GM23248 (cell line): ENCODE results near the gene ZNF236. TPM values are rescaled to one million over a fixed set of nuclear protein-coding genes. Genes with fewer than 3 reads are reported as not detected.

Experiments used
- DNase-seq: peaks from one replicate; pipeline ENCODE4 v3.0.0-alpha.2; 2015
- H2AFZ ChIP-seq: fragments of 200-600 bp; sonication (generic); 2 replicates; pipeline ENCODE4 v1.6.1; 2016; ENCODE audit warnings: antibody characterized with exemption
- H3F3A ChIP-seq: fragments of 200-600 bp; sonication (generic); 2 replicates; pipeline ENCODE4 v1.6.1; 2016; ENCODE audit warnings: mild to moderate bottlenecking, antibody characterized with exemption, mixed run types; ENCODE audit not compliant: insufficient read depth
- H3K27ac ChIP-seq: fragments of 200-600 bp; sonication (generic); 2 replicates; pipeline ENCODE4 v1.5.1; 2016; ENCODE audit warnings: mild to moderate bottlenecking
- H3K27me3 ChIP-seq: fragments of 200-600 bp; sonication (generic); replicated peaks from 2 replicates; pipeline ENCODE4 v1.6.1; 2016; ENCODE audit warnings: mild to moderate bottlenecking; ENCODE audit not compliant: insufficient read depth
- H3K36me3 ChIP-seq: fragments of 200-600 bp; sonication (generic); 2 replicates; pipeline ENCODE4 v1.6.1; 2016; ENCODE audit warnings: low read depth, mild to moderate bottlenecking
- H3K4me1 ChIP-seq: fragments of 200-600 bp; sonication (generic); 2 replicates; pipeline ENCODE4 v1.6.1; 2016; ENCODE audit warnings: mild to moderate bottlenecking; ENCODE audit not compliant: insufficient read depth
- H3K4me2 ChIP-seq: fragments of 200-600 bp; sonication (generic); one replicate; pipeline ENCODE4 v1.6.1; 2016; ENCODE audit warnings: mild to moderate bottlenecking; ENCODE audit not compliant: unreplicated experiment
- H3K4me3 ChIP-seq: fragments of 200-600 bp; sonication (generic); 2 replicates; pipeline ENCODE4 v1.5.1; 2016; ENCODE audit warnings: mild to moderate bottlenecking
- H3K79me2 ChIP-seq: fragments of 200-600 bp; sonication (generic); 2 replicates; pipeline ENCODE4 v1.6.1; 2016; ENCODE audit warnings: mild to moderate bottlenecking; ENCODE audit not compliant: insufficient read depth
- H3K9ac ChIP-seq: fragments of 200-600 bp; sonication (generic); 2 replicates; pipeline ENCODE4 v1.6.1; 2016; ENCODE audit warnings: mild to moderate bottlenecking
- H3K9me2 ChIP-seq: fragments of 200-600 bp; sonication (generic); 2 replicates; pipeline ENCODE4 v1.6.1; 2016; ENCODE audit warnings: mixed run types, mild to moderate bottlenecking, moderate library complexity; ENCODE audit not compliant: insufficient read depth
- H3K9me3 ChIP-seq: fragments of 200-600 bp; sonication (generic); one replicate; pipeline ENCODE4 v1.6.1; 2017; ENCODE audit warnings: low read depth
- H4K20me1 ChIP-seq: fragments of 200-600 bp; sonication (generic); 2 replicates; pipeline ENCODE4 v1.6.0; 2016; ENCODE audit not compliant: insufficient read depth
- EZH2 ChIP-seq: fragments of 200-600 bp; sonication (generic); IDR thresholded peaks from 2 replicates; pipeline ENCODE4 v1.6.1; 2018; ENCODE audit warnings: antibody characterized with exemption, mild to moderate bottlenecking; ENCODE audit not compliant: insufficient read depth, poor library complexity, severe bottlenecking
- EZH2phosphoT487 ChIP-seq: fragments of 200-600 bp; sonication (generic); IDR thresholded peaks from 2 replicates; pipeline ENCODE4 v1.6.1; 2018; ENCODE audit warnings: antibody characterized with exemption, moderate library complexity, mild to moderate bottlenecking, low read depth; ENCODE audit not compliant: insufficient read depth
- WGBS, 2 experiments: methylation state at CpG; one replicate each; pipeline ENCODE4 v1.1.6; 2015 to 2017; ENCODE audit warnings: low lambda C conversion rate in 2 of 2, low coverage in 1 of 2; ENCODE audit errors: missing lambda C conversion rate in 2 of 2; 5-methylcytosine and 5-hydroxymethylcytosine counted together
- in situ Hi-C: fragments of 300-500 bp; cut with MboI; formaldehyde crosslinking; loops from 2 replicates; pipeline ENCODE4 v1.15.0; 2020
- polyA plus RNA-seq: library from polyadenylated mRNA; unstranded; fragments of >200 nt; fragmentation: Nextera tagmentation; extraction: Ambion mirVana; gene quantifications from 2 replicates; pipeline ENCODE4 v1.2.1, GENCODE V29; 2016
- total RNA-seq: library from RNA; depleted of rRNA; stranded (reverse); fragments of >200 nt; shearing (Covaris generic); gene quantifications from 2 replicates; pipeline ENCODE4 v1.2.3, GENCODE V29; 2014

The ZNF236 gene
- total and polyA plus RNA-seq, 2 experiments from 2014 or later: 4.6 to 12.4 TPM

- Histone ChIP-seq H3K4me1 (no peaks in the 10 kb centered on the region), H2AFZ (no peak overlapping the region), H3F3A (no peaks in the 10 kb centered on the region), H3K4me3 (no peak overlapping the region), H3K79me2 (no peaks in the 10 kb centered on the region), H3K9ac (no peak overlapping the region), H3K9me3 (no peaks in the 10 kb centered on the region), H3K36me3 (no peaks in the 10 kb centered on the region), H4K20me1 (no peaks in the 10 kb centered on the region), H3K4me2 (no peak overlapping the region), H3K27ac (no peak overlapping the region), H3K27me3 (no peaks in the 10 kb centered on the region), H3K9me2 (no peaks in the 10 kb centered on the region)
- TF ChIP-seq EZH2: no peak
- DNase-seq: no peak
- WGBS, 2 experiments: 85 to 90% methylated on average over 7 of the region's 7 CpGs
- in situ Hi-C loops: no loop called here
Measured at GRCh38 chr18:77003316-77003715, 181.0 kb downstream of the ZNF236 start.

DNA sequence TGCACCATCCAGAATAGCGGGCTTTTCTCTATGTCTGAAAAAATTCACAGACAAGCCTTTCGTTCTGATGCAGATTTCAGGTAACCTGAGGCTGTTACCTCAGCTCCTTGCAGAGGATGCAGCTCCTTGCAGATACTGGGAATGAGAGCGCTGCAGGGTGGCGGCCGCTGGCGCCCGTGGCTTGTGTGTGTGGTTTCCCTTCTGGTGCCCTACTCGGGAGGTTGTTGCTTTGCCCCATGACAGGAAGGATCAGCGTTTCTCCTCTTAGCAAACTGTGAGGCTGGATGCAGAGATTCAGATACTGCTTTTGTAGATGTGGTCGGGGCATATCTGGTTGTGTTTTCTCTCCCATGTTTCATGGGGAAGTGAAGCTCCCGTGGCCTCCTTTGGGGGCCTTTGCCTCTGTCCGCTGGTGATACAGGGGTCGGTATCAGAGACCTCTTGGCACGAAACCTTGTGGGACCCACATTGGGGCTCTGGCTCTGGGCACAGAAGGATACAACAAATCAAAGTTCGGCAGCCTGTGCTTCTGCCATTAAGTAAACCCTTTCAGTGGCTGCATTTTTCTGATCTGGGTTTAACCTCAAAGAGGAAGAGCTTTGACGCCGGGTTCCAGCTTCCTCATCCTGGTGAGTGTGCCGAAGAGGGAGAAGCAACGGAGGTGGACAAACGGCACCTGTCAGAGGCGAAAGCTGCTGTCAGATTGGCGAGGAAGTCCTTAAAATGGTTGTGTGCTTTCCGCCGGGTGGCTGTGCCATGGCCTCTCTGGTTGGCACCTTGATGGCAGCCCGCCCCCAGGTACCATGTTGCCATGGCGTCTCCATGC lies 182.4 kb downstream of the ZNF236 start:
- Histone ChIP-seq H2AFZ (no peak overlapping the region), H4K20me1 (no peaks in the 10 kb centered on the region), H3K27ac (no peak overlapping the region), H3K36me3 (no peaks in the 10 kb centered on the region), H3K79me2 (no peaks in the 10 kb centered on the region), H3F3A (no peaks in the 10 kb centered on the region), H3K9ac (no peak overlapping the region), H3K4me1 (no peaks in the 10 kb centered on the region), H3K4me2 (no peak overlapping the region), H3K27me3 (no peaks in the 10 kb centered on the region), H3K9me2 (no peaks in the 10 kb centered on the region), H3K9me3 (no peaks in the 10 kb centered on the region), H3K4me3 (no peak overlapping the region)
- DNase-seq: no peak
- no peak for TF ChIP-seq EZH2phosphoT487
- no peak for TF ChIP-seq EZH2
- 74% methylated on average over 26 of the region's 26 CpGs for WGBS, 2 experiments
- in situ Hi-C loops: no loop called here

- WGBS, 2 experiments: 55 to 59% methylated on average over 10 to 11 of the region's 11 CpGs
- Histone ChIP-seq H2AFZ (no peak overlapping the region), H3K4me1 (no peaks in the 10 kb centered on the region), H3K9me3 (no peaks in the 10 kb centered on the region), H3K4me3 (no peak overlapping the region), H3F3A (no peaks in the 10 kb centered on the region), H3K79me2 (no peaks in the 10 kb centered on the region), H3K27ac (no peak overlapping the region), H3K36me3 (no peaks in the 10 kb centered on the region), H3K9me2 (no peaks in the 10 kb centered on the region), H3K9ac (no peak overlapping the region), H3K4me2 (no peak overlapping the region), H4K20me1 (no peaks in the 10 kb centered on the region), H3K27me3 (peaks cover 4% of the 10 kb centered on the region; the same call in 1 of the 2 replicates)
- TF ChIP-seq EZH2phosphoT487 (no peak), EZH2 (no peak)
- in situ Hi-C loops: no loop called here
- DNase-seq: no peak
Measured at GRCh38 chr18:77005651-77006195, 183.4 kb downstream of the ZNF236 start.

- Histone ChIP-seq H3K4me1 (no peaks in the 10 kb centered on the region), H3K27ac (no peak overlapping the region), H3K36me3 (no peaks in the 10 kb centered on the region), H3K9me3 (no peaks in the 10 kb centered on the region), H3K4me2 (no peak overlapping the region), H4K20me1 (no peaks in the 10 kb centered on the region), H3K27me3 (peaks cover 6% of the 10 kb centered on the region; the same call in 1 of the 2 replicates), H3K9ac (no peak overlapping the region), H3K4me3 (no peak overlapping the region), H3F3A (no peaks in the 10 kb centered on the region), H2AFZ (no peak overlapping the region), H3K79me2 (no peaks in the 10 kb centered on the region), H3K9me2 (no peaks in the 10 kb centered on the region)
- 75 to 82% methylated on average over 26 to 29 of the region's 29 CpGs for WGBS, 2 experiments
- no peak for TF ChIP-seq EZH2phosphoT487
- TF ChIP-seq EZH2: no peak
- in situ Hi-C loops: no loop called here
- DNase-seq: no peak
Measured at GRCh38 chr18:77006305-77007175, 184.2 kb downstream of the ZNF236 start.
